H1 (cell line): Measurements from ENCODE around the gene PSPN. TPM values are rescaled to one million over a fixed set of nuclear protein-coding genes. Genes with fewer than 3 reads are reported as not detected.

ENCODE experiments used
- CTCF ChIA-PET: fragments of 300-600 bp; sonication (Branson Sonifier 250); formaldehyde crosslinking; loops from one replicate; lab custom pipeline; 2021; ENCODE audit not compliant: partially characterized antibody; lab: Charles Lee
- POLR2A ChIA-PET: fragments of 300-600 bp; sonication (Branson Sonifier 250); formaldehyde crosslinking; loops from one replicate; lab custom pipeline; 2021; ENCODE audit warnings: inconsistent platforms; ENCODE audit not compliant: partially characterized antibody; lab: Charles Lee
- DNase-seq, 2 experiments: peaks; one replicate each; pipeline versions ENCODE4 v3.0.0 to v3.0.0-alpha.2; 2010 to 2022; ENCODE audit warnings: low spot score in 2 of 2, low read depth in 1 of 2, mixed read lengths in 1 of 2
- FAIRE-seq: peaks from 2 replicates; lab custom pipeline; 2011; peaks lifted over from hg19 to GRCh38; lab: Jason Lieb, UNC
- H2AFZ ChIP-seq: 2 replicates; pipeline ENCODE4 v1.8.1; 2012; ENCODE audit warnings: low read length, inconsistent platforms
- H2AK5ac ChIP-seq: 2 replicates; pipeline ENCODE4 v1.6.1; 2013; ENCODE audit warnings: low read depth, low read length
- H2BK120ac ChIP-seq: replicated peaks from 2 replicates; pipeline ENCODE3; 2013; ENCODE audit warnings: low read depth, low read length, inconsistent platforms
- H2BK12ac ChIP-seq: 2 replicates; pipeline ENCODE4 v1.6.1; 2013; ENCODE audit warnings: low read depth, low read length
- H2BK15ac ChIP-seq: 2 replicates; pipeline ENCODE4 v1.6.1; 2013; ENCODE audit warnings: low read length
- H2BK20ac ChIP-seq: 2 replicates; pipeline ENCODE4 v1.6.1; 2013; ENCODE audit warnings: low read length
- H2BK5ac ChIP-seq: 2 replicates; pipeline ENCODE4 v1.6.1; 2013; ENCODE audit warnings: low read depth, low read length
- H3K14ac ChIP-seq: 2 replicates; pipeline ENCODE4 v1.6.1; 2013; ENCODE audit warnings: inconsistent platforms; ENCODE audit not compliant: insufficient read length
- H3K18ac ChIP-seq: 2 replicates; pipeline ENCODE4 v1.6.1; 2013; ENCODE audit warnings: low read length; ENCODE audit errors: extremely low read depth
- H3K23ac ChIP-seq: 2 replicates; pipeline ENCODE4 v1.6.1; 2013; ENCODE audit warnings: inconsistent platforms; ENCODE audit not compliant: insufficient read length
- H3K23me2 ChIP-seq: 2 replicates; pipeline ENCODE4 v1.6.1; 2013; ENCODE audit warnings: low read depth, low read length
- H3K27ac ChIP-seq: 2 replicates; pipeline ENCODE4 v1.6.1; 2011; ENCODE audit warnings: low read depth, low read length, inconsistent platforms
- H3K27me3 ChIP-seq, 4 experiments: replicated peaks in 1 of 4; 1 replicate in 1 of 4; 2 replicates in 3 of 4; pipeline versions ENCODE4 v1.6.1 to v1.8.1; 2011 to 2013; ENCODE audit warnings: low read length in 3 of 4, mild to moderate bottlenecking in 3 of 4, inconsistent platforms in 2 of 4, mixed read lengths in 2 of 4, moderate library complexity in 1 of 4; ENCODE audit not compliant: control insufficient read depth in 3 of 4, insufficient read depth in 3 of 4; ENCODE audit errors: extremely low read depth in 1 of 4
- H3K36me3 ChIP-seq, 4 experiments: 2 replicates each; pipeline versions ENCODE4 v1.6.1 to v1.8.1; 2011 to 2013; ENCODE audit warnings: mild to moderate bottlenecking in 4 of 4, low read length in 3 of 4, moderate library complexity in 2 of 4, control low read depth in 1 of 4, inconsistent platforms in 1 of 4; ENCODE audit not compliant: insufficient read depth in 4 of 4, control insufficient read depth in 2 of 4
- H3K4ac ChIP-seq: replicated peaks from 2 replicates; pipeline ENCODE3; 2013; ENCODE audit warnings: low read length, low read depth, mixed read lengths, inconsistent platforms; ENCODE audit not compliant: insufficient read length
- H3K4me1 ChIP-seq, 4 experiments: replicated peaks in 1 of 4; 1 replicate in 1 of 4; 2 replicates in 3 of 4; pipeline versions ENCODE4 v1.6.1 to v1.8.1; 2011 to 2013; ENCODE audit warnings: low read length in 3 of 4, inconsistent platforms in 2 of 4, mixed read lengths in 1 of 4; ENCODE audit not compliant: insufficient read depth in 4 of 4, control insufficient read depth in 3 of 4
- H3K4me2 ChIP-seq, 2 experiments: 2 replicates each; pipeline versions ENCODE4 v1.6.1 to v1.8.1; 2011 to 2013; ENCODE audit warnings: low read depth in 2 of 2, low read length in 2 of 2, control low read depth in 1 of 2, inconsistent platforms in 1 of 2, mild to moderate bottlenecking in 1 of 2; ENCODE audit not compliant: insufficient read depth in 1 of 2
- H3K4me3 ChIP-seq, 4 experiments: fragments of 200-600, 300-600 bp in 1 of 4; sonication (generic), shearing (Covaris generic), sonication (Bioruptor Twin) in 1 of 4; 2 replicates each; pipeline versions ENCODE4 v1.5.1 to v1.8.1; 2011 to 2016; ENCODE audit warnings: low read length in 4 of 4, low read depth in 3 of 4, control low read depth in 2 of 4, inconsistent platforms in 2 of 4, mild to moderate bottlenecking in 2 of 4, mixed read lengths in 1 of 4, moderate library complexity in 1 of 4; ENCODE audit not compliant: insufficient read depth in 2 of 4; ENCODE audit errors: extremely low read depth in 1 of 4
- H3K56ac ChIP-seq: replicated peaks from 2 replicates; pipeline ENCODE3; 2013; ENCODE audit warnings: low read depth, mild to moderate bottlenecking, mixed read lengths, low read length, inconsistent platforms; ENCODE audit not compliant: insufficient read length
- H3K79me1 ChIP-seq: 2 replicates; pipeline ENCODE4 v1.6.1; 2013; ENCODE audit warnings: low read depth, low read length, control low read depth
- H3K79me2 ChIP-seq, 2 experiments: 2 replicates each; pipeline versions ENCODE4 v1.6.1 to v1.8.1; 2012 to 2013; ENCODE audit warnings: low read length in 2 of 2, mild to moderate bottlenecking in 2 of 2, inconsistent platforms in 1 of 2; ENCODE audit not compliant: insufficient read depth in 2 of 2, control insufficient read depth in 1 of 2
- H3K9ac ChIP-seq, 4 experiments: replicated peaks in 1 of 4; 1 replicate in 1 of 4; 2 replicates in 3 of 4; pipeline versions ENCODE4 v1.6.1 to v1.8.1; 2011 to 2013; ENCODE audit warnings: low read depth in 3 of 4, low read length in 3 of 4, control low read depth in 2 of 4, mild to moderate bottlenecking in 2 of 4, moderate library complexity in 2 of 4, inconsistent platforms in 1 of 4; ENCODE audit errors: extremely low read depth in 1 of 4
- H3K9me3 ChIP-seq, 2 experiments: 2 replicates each; pipeline versions ENCODE4 v1.6.1 to v1.8.1; 2012 to 2013; ENCODE audit warnings: mild to moderate bottlenecking in 2 of 2, moderate library complexity in 2 of 2, control low read depth in 1 of 2, inconsistent platforms in 1 of 2, low read depth in 1 of 2, low read length in 1 of 2, mixed read lengths in 1 of 2; ENCODE audit not compliant: insufficient read depth in 2 of 2
- H4K20me1 ChIP-seq, 2 experiments: replicated peaks in 1 of 2; 2 replicates each; pipeline versions ENCODE3 to v1.8.1; 2011 to 2013; ENCODE audit warnings: inconsistent platforms in 2 of 2, low read length in 2 of 2, mild to moderate bottlenecking in 1 of 2; ENCODE audit not compliant: insufficient read depth in 2 of 2, control insufficient read depth in 1 of 2
- H4K5ac ChIP-seq: 2 replicates; pipeline ENCODE4 v1.6.1; 2013; ENCODE audit warnings: low read length, low read depth, mixed read lengths, inconsistent platforms; ENCODE audit not compliant: insufficient read length
- H4K8ac ChIP-seq: 2 replicates; pipeline ENCODE4 v1.8.0; 2013; ENCODE audit warnings: mild to moderate bottlenecking, moderate library complexity, low read length, inconsistent platforms; ENCODE audit not compliant: insufficient read depth; ENCODE audit errors: extremely low read depth
- H4K91ac ChIP-seq: replicated peaks from 2 replicates; pipeline ENCODE3; 2013; ENCODE audit warnings: low read length, mixed read lengths, inconsistent platforms; ENCODE audit not compliant: insufficient read length
- CHD2 ChIP-seq: IDR thresholded peaks from 2 replicates; pipeline ENCODE4 v1.6.1; 2012; ENCODE audit warnings: low read length, improper control_type of control experiment
- GABPA ChIP-seq: IDR thresholded peaks from 2 replicates; pipeline ENCODE4 v1.6.1; 2011; ENCODE audit warnings: mild to moderate bottlenecking, low read length, moderate library complexity, borderline replicate concordance; ENCODE audit not compliant: insufficient read depth
- POLR2AphosphoS5 ChIP-seq: IDR thresholded peaks from 2 replicates; pipeline ENCODE4 v1.6.1; 2011; ENCODE audit warnings: low read depth, low read length
- SAP30 ChIP-seq: fragments of 300-600 bp; sonication (generic); IDR thresholded peaks from 2 replicates; pipeline ENCODE4 v1.7.1; 2012; ENCODE audit warnings: low read length, moderate library complexity, mild to moderate bottlenecking, inconsistent platforms; ENCODE audit not compliant: insufficient read depth, insufficient replicate concordance
- SIX5 ChIP-seq: IDR thresholded peaks from 2 replicates; pipeline ENCODE4 v1.6.1; 2011; ENCODE audit warnings: mild to moderate bottlenecking, low read depth, low read length
- SUZ12 ChIP-seq: fragments of 200-600 bp; sonication (generic); IDR thresholded peaks from 2 replicates; pipeline ENCODE4 v1.6.1; 2012; ENCODE audit warnings: mild to moderate bottlenecking, inconsistent platforms, low read length, moderate library complexity, mixed read lengths
- WGBS, 2 experiments: shearing (Covaris generic) in 1 of 2; methylation state at CpG; one replicate each; pipeline versions ENCODE4 v1.1.6 to v1.1.7; 2013 to 2015; ENCODE audit warnings: low lambda C conversion rate in 2 of 2, mixed read lengths in 2 of 2, inconsistent platforms in 1 of 2, low coverage in 1 of 2, missing lambda C conversion rate in 1 of 2; ENCODE audit not compliant: insufficient replicate concordance in 2 of 2, insufficient coverage in 1 of 2, insufficient read length in 1 of 2; ENCODE audit errors: extremely low coverage in 1 of 2, missing lambda C conversion rate in 1 of 2; 5-methylcytosine and 5-hydroxymethylcytosine counted together
- polyA plus RNA-seq, 7 experiments: library from polyadenylated mRNA; depleted of rRNA in 3 of 7; stranded (reverse) in 5 of 7; unstranded in 2 of 7; fragments of >200 nt in 5 of 7; fragments of 200-250 nt in 2 of 7; gene quantifications; 1 replicate in 5 of 7; 2 replicates in 1 of 7; 4 replicates in 1 of 7; pipeline versions ENCODE4 v1.2.1 to v1.2.3, GENCODE V29; 2011 to 2013; ENCODE audit warnings: missing spikeins in 2 of 7, mixed read lengths in 2 of 7
- total RNA-seq: library from RNA; stranded (reverse); fragmentation: NEBNext Ultra II Directional; extraction: Animal tissue kit (Norgen Biotek cat#: 25700); gene quantifications from 2 replicates; pipeline ENCODE4 v1.2.1, GENCODE V29; 2021

PSPN gene
- total and polyA plus RNA-seq, 2 of the 8 experiments (the other 6 are each of a cell fraction or from before 2014, with no cell fraction given), result 1.0 to 2.1 TPM

- WGBS, 2 experiments, result 21% methylated on average over 1 of the region's 5 CpGs; no CpG with 5 or more reads in 1 of the 2 experiments
- peak overlapping the region; percentile 22; the same call in 1 of the 2 replicates for H4K8ac ChIP-seq
- H3K18ac ChIP-seq, result no peak overlapping the region
- H3K23ac ChIP-seq, result no peak overlapping the region
- TF ChIP-seq GABPA, result no peak; the same call in 1 of the 2 replicates
- TF ChIP-seq SIX5, result no peak
- no peak for TF ChIP-seq POLR2AphosphoS5
- peak; percentile 43; the same call in 1 of the 2 replicates for TF ChIP-seq CHD2
- TF ChIP-seq SAP30, result no peak
- no peak for TF ChIP-seq SUZ12
- TF ChIP-seq, all 59 proteins: peak for 1
- DNase-seq, result no peak
- peaks cover under 1 to 7% (median 2%) of the 10 kb centered on the region in 4 experiments; a peak in 4 of 8 replicates for H3K36me3 ChIP-seq
- peaks cover 4% of the 10 kb centered on the region; the same call in 1 of the 2 replicates for H3K23me2 ChIP-seq
- peak overlapping the region; percentile 67; the same call in 1 of the 2 replicates for H2BK5ac ChIP-seq
- H2AFZ ChIP-seq, result no peak overlapping the region
- H3K14ac ChIP-seq, result no peak overlapping the region
- H3K9me3 ChIP-seq, result no peaks in the 10 kb centered on the region
- H2BK12ac ChIP-seq, result no peak overlapping the region
- no peak overlapping the region for H3K56ac ChIP-seq
- H2BK15ac ChIP-seq, result 0 out of 2 replicates have a peak overlapping the region, but pooled peaks have one; percentile 0
- peaks cover 0 to 6% of the 10 kb centered on the region in 2 experiments for H4K20me1 ChIP-seq
- H3K4ac ChIP-seq, result no peak overlapping the region
- peaks cover 0 to 11% (median 7%) of the 10 kb centered on the region in 4 experiments; a peak in 5 of 7 replicates for H3K4me1 ChIP-seq
- peak overlapping the region; percentile 50 to 74 for H3K4me2 ChIP-seq
- POLR2A ChIA-PET, result interaction anchor here (0.8 to 9.9 kb wide), 5 partner anchors 13 to 546 kb away, joined by 3 to 81 read pairs (median 4); partner anchors contain the start of genes CLPP, GTF2F1 and SLC25A23
- no peak overlapping the region for H4K91ac ChIP-seq
- H3K79me1 ChIP-seq, result no peaks in the 10 kb centered on the region
- FAIRE-seq, result no peak
- H2AK5ac ChIP-seq, result no peak overlapping the region
- H3K4me3 ChIP-seq, result peak overlapping the region; percentile 23 to 52 (median 30); a peak in 6 of 8 replicates
- H3K27me3 ChIP-seq, result no peaks in the 10 kb centered on the region
- CTCF ChIA-PET, result interaction anchor here (0.7 kb wide), 1 partner anchor 174 kb away, joined by 3 read pairs; no protein-coding TSS in a partner anchor
- H4K5ac ChIP-seq, result peak overlapping the region; percentile 18
- peak overlapping the region; percentile 30 for H3K27ac ChIP-seq
- H2BK120ac ChIP-seq, result no peak overlapping the region
- no peaks in the 10 kb centered on the region for H3K79me2 ChIP-seq
- no peak overlapping the region; a peak in 1 of 7 replicates for H3K9ac ChIP-seq
- no peak overlapping the region for H2BK20ac ChIP-seq
Observed at GRCh38 chr19:6373813-6374108, 2.0 kb downstream of the PSPN start.
